Measurements from ENCODE around the gene MYO1B.

DNA sequence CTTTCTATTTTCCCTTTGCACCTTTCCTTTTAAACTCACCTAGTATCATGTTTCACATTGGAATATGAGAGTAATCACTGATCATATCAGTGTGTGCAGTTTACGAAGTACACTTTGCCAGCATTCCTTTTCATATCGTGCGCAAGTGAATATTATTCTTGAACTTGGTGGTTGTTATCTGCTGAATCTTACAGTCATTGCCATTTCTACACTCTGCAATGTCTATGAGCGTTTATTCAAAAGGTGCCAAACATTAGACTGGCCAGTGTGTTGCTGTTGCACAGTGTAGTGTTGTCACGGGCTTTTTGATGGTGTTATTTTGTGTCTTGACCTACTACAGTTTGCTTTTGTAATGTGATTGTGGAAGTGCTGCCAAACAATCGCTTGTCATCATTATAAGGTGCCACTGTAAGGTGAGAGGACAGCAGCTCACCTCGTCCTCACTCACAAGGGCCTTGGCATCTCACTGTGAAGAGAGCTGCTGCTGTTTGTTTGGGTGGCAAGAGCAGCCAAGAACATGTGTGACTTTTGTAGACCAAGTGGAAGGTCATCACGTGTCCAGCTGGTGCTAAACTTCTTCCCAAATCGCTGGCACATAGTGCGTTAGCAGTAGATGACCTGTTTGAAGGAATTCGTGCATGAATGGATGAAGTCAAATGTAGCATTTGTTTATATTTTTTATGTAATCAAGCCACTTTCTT lies 113.3 kb downstream of the MYO1B start:
- TF ChIP-seq TAF1 (IDR thresholded peaks at IDR 0.05; ENCODE audit: borderline replicate concordance, insufficient read depth, low read length) (no peak), POLR2AphosphoS5 (IDR thresholded peaks at IDR 0.05; ENCODE audit: low read depth, low read length) (no peak), SIN3A (IDR thresholded peaks at IDR 0.05; ENCODE audit: borderline replicate concordance, insufficient read depth, low read length) (no peak)
